Uterus (tissue), 4 donors: Measurements from ENCODE around the gene TMEM92. TPM values are rescaled to one million over a fixed set of nuclear protein-coding genes. Genes with fewer than 3 reads are reported as not detected.

Experiments
- DNase-seq, 2 donors: peaks; one replicate each; pipeline ENCODE4 v3.0.0-alpha.2; 2019 to 2020
- H3K27ac ChIP-seq, 2 donors: fragments of 200-600 bp; sonication (generic); 1 replicate in 1 of 2; 2 replicates in 1 of 2; pipeline ENCODE4 v1.5.1; 2016 to 2018
- H3K27me3 ChIP-seq, 2 donors: fragments of 200-600 bp; sonication (generic); one replicate each; pipeline ENCODE4 v1.5.1; 2018 to 2019; ENCODE audit warnings: control low read depth in 1 of 2
- H3K36me3 ChIP-seq, 2 donors: fragments of 200-600 bp; sonication (generic); one replicate each; pipeline ENCODE4 v1.5.1; 2019; ENCODE audit warnings: control low read depth in 1 of 2
- H3K4me1 ChIP-seq, 2 donors: fragments of 200-600 bp; sonication (generic); one replicate each; pipeline ENCODE4 v1.5.1; 2018 to 2019; ENCODE audit warnings: control low read depth in 1 of 2
- H3K4me3 ChIP-seq, 2 donors: fragments of 200-600 bp; sonication (generic); 1 replicate in 1 of 2; 2 replicates in 1 of 2; pipeline ENCODE4 v1.5.1; 2018 to 2019; ENCODE audit warnings: mild to moderate bottlenecking in 1 of 2
- H3K9me3 ChIP-seq, 2 donors: fragments of 200-600 bp; sonication (generic); one replicate each; pipeline ENCODE4 v1.5.1; 2019; ENCODE audit warnings: control low read depth in 1 of 2
- CTCF ChIP-seq, 4 experiments: fragments of 200-600 bp in 2 of 4; fragments of 450-650 bp in 2 of 4; sonication (generic) in 2 of 4; IDR thresholded peaks; one replicate each; pipeline ENCODE4 v1.5.1; 2016 to 2019; ENCODE audit warnings: antibody characterized with exemption in 4 of 4, mild to moderate bottlenecking in 2 of 4, moderate library complexity in 1 of 4
- POLR2A ChIP-seq, 2 donors: fragments of 450-650 bp; IDR thresholded peaks; one replicate each; pipeline ENCODE4 v1.6.1; 2016; ENCODE audit warnings: antibody characterized with exemption in 2 of 2, mild to moderate bottlenecking in 1 of 2, moderate library complexity in 1 of 2
- intact Hi-C: fragments of 100-400 bp; cut with DNase I; formaldehyde crosslinking; loops from one replicate; pipeline ENCODE4 v1.15.1; 2023; ENCODE audit warnings: low total_unique reads
- total RNA-seq, 4 donors: library from RNA; depleted of rRNA in 3 of 4; stranded (reverse); fragments of >200 nt in 3 of 4; gene quantifications; one replicate each; pipeline versions ENCODE4 v1.1.0 to v1.2.4, GENCODE V29; 2014 to 2023
- donor health status: DM: yes; HTN: yes; CAD: no.

Gene TMEM92
- total RNA-seq, 4 donors from 2014 or later: 0.07 to 0.91 TPM; not detected in 2

- no peak for DNase-seq
- intact Hi-C loops: no loop called here
- H3K27me3 ChIP-seq: no peaks in the 10 kb centered on the region
- no peaks in the 10 kb centered on the region for H3K36me3 ChIP-seq
- TF ChIP-seq POLR2A (IDR thresholded peaks at IDR 0.05): no peak
- no peak for TF ChIP-seq CTCF (IDR thresholded peaks at IDR 0.05)
- no peak overlapping the region for H3K27ac ChIP-seq
- peaks cover 4 to 7% of the 10 kb centered on the region in 2 donors for H3K4me1 ChIP-seq
- H3K9me3 ChIP-seq: no peaks in the 10 kb centered on the region
- no peak overlapping the region for H3K4me3 ChIP-seq
Measured at GRCh38 chr17:50276588-50277356, 2.5 kb downstream of the TMEM92 start.

- no peak for DNase-seq
- intact Hi-C loops: no loop called here
- H3K36me3 ChIP-seq: no peaks in the 10 kb centered on the region
- no peaks in the 10 kb centered on the region for H3K27me3 ChIP-seq
- peaks cover under 1% of the 10 kb centered on the region in 2 donors for H3K4me1 ChIP-seq
- no peak overlapping the region for H3K4me3 ChIP-seq
- H3K27ac ChIP-seq: no peak overlapping the region
- no peaks in the 10 kb centered on the region for H3K9me3 ChIP-seq
- TF ChIP-seq POLR2A (IDR thresholded peaks at IDR 0.05): no peak
- TF ChIP-seq CTCF (IDR thresholded peaks at IDR 0.05): no peak
Measured at GRCh38 chr17:50277357-50277754, 3.1 kb downstream of the TMEM92 start.

- H3K9me3 ChIP-seq: no peaks in the 10 kb centered on the region
- H3K36me3 ChIP-seq: no peaks in the 10 kb centered on the region
- no peak overlapping the region for H3K4me3 ChIP-seq
- no peak for DNase-seq
- no peaks in the 10 kb centered on the region for H3K4me1 ChIP-seq
- no peak for TF ChIP-seq CTCF (IDR thresholded peaks at IDR 0.05)
- no peak for TF ChIP-seq POLR2A (IDR thresholded peaks at IDR 0.05)
- no peaks in the 10 kb centered on the region for H3K27me3 ChIP-seq
- H3K27ac ChIP-seq: no peak overlapping the region
- intact Hi-C loops: no loop called here
Measured at GRCh38 chr17:50278526-50279180, 4.4 kb downstream of the TMEM92 start.

GRCh38 chr17:50279181-50279526 lies 4.9 kb downstream of the TMEM92 start:
- no peak for TF ChIP-seq POLR2A (IDR thresholded peaks at IDR 0.05)
- no peak for TF ChIP-seq CTCF (IDR thresholded peaks at IDR 0.05)
- Histone ChIP-seq H3K36me3 (no peaks in the 10 kb centered on the region), H3K27me3 (no peaks in the 10 kb centered on the region), H3K4me1 (no peaks in the 10 kb centered on the region), H3K9me3 (no peaks in the 10 kb centered on the region), H3K27ac (no peak overlapping the region), H3K4me3 (no peak overlapping the region)
- no peak for DNase-seq
- intact Hi-C loops: no loop called here

GRCh38 chr17:50279639-50280038 lies 5.4 kb downstream of the TMEM92 start:
- Histone ChIP-seq H3K36me3 (no peaks in the 10 kb centered on the region), H3K4me1 (no peaks in the 10 kb centered on the region), H3K27me3 (no peaks in the 10 kb centered on the region), H3K27ac (no peak overlapping the region), H3K9me3 (no peaks in the 10 kb centered on the region), H3K4me3 (no peak overlapping the region)
- intact Hi-C loops: no loop called here
- no peak for TF ChIP-seq CTCF (IDR thresholded peaks at IDR 0.05)
- no peak for TF ChIP-seq POLR2A (IDR thresholded peaks at IDR 0.05)
- DNase-seq: no peak
